Subcutaneous adipose tissue (tissue), 4 donors: ENCODE results near the gene PSORS1C2. TPM values are rescaled to one million over a fixed set of nuclear protein-coding genes. Genes with fewer than 3 reads are reported as not detected.

ENCODE experiments used
- total RNA-seq, 4 donors: library from RNA; depleted of rRNA; stranded (reverse); fragments of >200 nt; gene quantifications; one replicate each; pipeline ENCODE4 v1.1.0, GENCODE V29; 2016
- TF ChIP-seq, protein P1 (sequence below): fragments of 450-650 bp; IDR thresholded peaks from one replicate; pipeline ENCODE4 v1.5.1; 2016; ENCODE audit warnings: low read depth, mild to moderate bottlenecking, control low read depth, antibody characterized with exemption, moderate library complexity

The PSORS1C2 gene
- total RNA-seq, 4 donors from 2014 or later = not detected

- TF ChIP-seq, protein P1, sequence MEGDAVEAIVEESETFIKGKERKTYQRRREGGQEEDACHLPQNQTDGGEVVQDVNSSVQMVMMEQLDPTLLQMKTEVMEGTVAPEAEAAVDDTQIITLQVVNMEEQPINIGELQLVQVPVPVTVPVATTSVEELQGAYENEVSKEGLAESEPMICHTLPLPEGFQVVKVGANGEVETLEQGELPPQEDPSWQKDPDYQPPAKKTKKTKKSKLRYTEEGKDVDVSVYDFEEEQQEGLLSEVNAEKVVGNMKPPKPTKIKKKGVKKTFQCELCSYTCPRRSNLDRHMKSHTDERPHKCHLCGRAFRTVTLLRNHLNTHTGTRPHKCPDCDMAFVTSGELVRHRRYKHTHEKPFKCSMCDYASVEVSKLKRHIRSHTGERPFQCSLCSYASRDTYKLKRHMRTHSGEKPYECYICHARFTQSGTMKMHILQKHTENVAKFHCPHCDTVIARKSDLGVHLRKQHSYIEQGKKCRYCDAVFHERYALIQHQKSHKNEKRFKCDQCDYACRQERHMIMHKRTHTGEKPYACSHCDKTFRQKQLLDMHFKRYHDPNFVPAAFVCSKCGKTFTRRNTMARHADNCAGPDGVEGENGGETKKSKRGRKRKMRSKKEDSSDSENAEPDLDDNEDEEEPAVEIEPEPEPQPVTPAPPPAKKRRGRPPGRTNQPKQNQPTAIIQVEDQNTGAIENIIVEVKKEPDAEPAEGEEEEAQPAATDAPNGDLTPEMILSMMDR = no peak
Measured at GRCh38 chr6:31158863-31159855, 20.3 kb upstream of the PSORS1C2 start.

- TF ChIP-seq, protein P1 = no peak
Measured at GRCh38 chr6:31158140-31158862, 19.4 kb upstream of the PSORS1C2 start, which contains the start of gene TCF19. TSS of gene TCF19 (plus strand) at chr6:31158589. CDS start at chr6:31159470, 881 bp downstream.

- TF ChIP-seq, protein P1 = no peak
Measured at GRCh38 chr6:31157513-31158139, 18.8 kb upstream of the PSORS1C2 start, which contains the start of gene CCHCR1. TSS of gene CCHCR1 (minus strand) at chr6:31157802. CDS start at chr6:31157600, 202 bp downstream.

DNA sequence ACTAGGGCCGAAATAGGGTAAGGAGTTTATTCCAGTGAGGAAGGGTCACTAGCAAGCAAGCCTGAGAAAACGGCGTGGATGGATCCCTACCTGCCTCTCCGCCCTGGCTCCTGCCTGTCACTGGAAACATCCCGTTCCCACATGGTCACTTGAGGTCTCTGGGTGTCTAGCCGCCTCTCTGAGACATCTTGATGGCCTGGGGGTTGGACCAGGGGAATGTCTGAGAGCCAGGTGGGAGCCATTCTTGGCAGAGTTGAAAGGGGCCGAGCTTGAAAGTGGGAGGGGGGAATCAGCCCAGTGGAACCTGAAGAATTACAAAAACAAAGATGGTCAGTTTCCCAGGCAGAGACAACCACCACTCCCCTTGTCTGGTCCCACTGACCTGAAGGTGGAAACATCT, 17.8 kb upstream of the PSORS1C2 start:
- TF ChIP-seq, protein P1 = no peak

GRCh38 chr6:31154436-31154835, 15.6 kb upstream of the PSORS1C2 start:
- TF ChIP-seq, protein P1 = no peak

DNA sequence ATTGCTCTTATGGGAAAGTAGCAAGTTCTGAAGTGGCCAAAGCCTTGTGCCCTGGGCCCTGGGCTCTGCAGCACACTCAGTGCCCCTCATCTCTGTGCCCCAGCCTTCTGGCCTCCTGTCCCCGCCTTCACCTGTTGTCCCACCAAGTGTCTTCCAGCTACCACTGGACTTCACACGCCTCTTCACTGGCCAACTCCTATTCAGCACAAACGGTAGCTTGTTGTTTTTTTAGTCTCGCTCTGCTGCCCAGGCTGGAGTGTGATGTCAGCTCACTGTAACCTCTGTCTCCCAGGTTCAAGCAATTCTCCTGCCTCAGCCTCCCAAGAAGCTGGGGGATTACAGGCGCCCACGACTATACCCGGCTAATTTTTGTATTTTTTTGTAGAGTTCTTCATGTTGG, 13.9 kb upstream of the PSORS1C2 start:
- TF ChIP-seq, protein P1 = no peak
